HG03066 (cell line): ENCODE results near the gene DPH6.
"Not testable (repeated sequence)": the region's sequence is repeated elsewhere in the genome, so short reads cannot be mapped to it uniquely, and the experiment has no call there.

Experiments used
- ATAC-seq: cut with Tn5 transposase; IDR thresholded peaks from one replicate; pipeline ENCODE4 v1.9.1; 2021; ENCODE audit warnings: low read depth; ENCODE audit not compliant: unreplicated experiment

Gene DPH6

GRCh38 chr15:35441279-35441678 lies 104.7 kb downstream of the DPH6 start:
- ATAC-seq: not testable (repeated sequence)

GRCh38 chr15:35440265-35440664 lies 105.7 kb downstream of the DPH6 start:
- ATAC-seq: no peak

- ATAC-seq: no peak
Measured at GRCh38 chr15:35439291-35439690, 106.7 kb downstream of the DPH6 start.

- no peak for ATAC-seq
Measured at GRCh38 chr15:35437157-35437556, 108.8 kb downstream of the DPH6 start.

GRCh38 chr15:35436422-35436821 lies 109.5 kb downstream of the DPH6 start:
- no peak for ATAC-seq

GRCh38 chr15:35431281-35431680 lies 114.7 kb downstream of the DPH6 start:
- ATAC-seq: no peak

- ATAC-seq: no peak
Measured at GRCh38 chr15:35430301-35430700, 115.7 kb downstream of the DPH6 start.

GRCh38 chr15:35427496-35427895 lies 118.5 kb downstream of the DPH6 start:
- no peak for ATAC-seq

GRCh38 chr15:35427091-35427490 lies 118.9 kb downstream of the DPH6 start:
- ATAC-seq: no peak

- ATAC-seq: no peak
Measured at GRCh38 chr15:35410775-35411174, 135.2 kb downstream of the DPH6 start.

GRCh38 chr15:35399901-35400300 lies 146.1 kb downstream of the DPH6 start:
- no peak for ATAC-seq

- ATAC-seq: no peak
Measured at GRCh38 chr15:35397027-35397426, 148.9 kb downstream of the DPH6 start.

GRCh38 chr15:35394416-35394815 lies 151.5 kb downstream of the DPH6 start:
- ATAC-seq: no peak

- ATAC-seq: no peak
Measured at GRCh38 chr15:35393398-35393797, 152.6 kb downstream of the DPH6 start.

- not testable (repeated sequence) for ATAC-seq
Measured at GRCh38 chr15:35391408-35391984, 154.5 kb downstream of the DPH6 start.

GRCh38 chr15:35383506-35383905 lies 162.5 kb downstream of the DPH6 start:
- ATAC-seq: no peak

GRCh38 chr15:35381328-35381727 lies 164.6 kb downstream of the DPH6 start:
- ATAC-seq: no peak

- ATAC-seq: no peak
Measured at GRCh38 chr15:35379972-35380371, 166.0 kb downstream of the DPH6 start.

- not testable (repeated sequence) for ATAC-seq
Measured at GRCh38 chr15:35378454-35378853, 167.5 kb downstream of the DPH6 start.

- no peak for ATAC-seq
Measured at GRCh38 chr15:35376707-35377106, 169.3 kb downstream of the DPH6 start.

- ATAC-seq: no peak
Measured at GRCh38 chr15:35374661-35375060, 171.3 kb downstream of the DPH6 start.

GRCh38 chr15:35362195-35362829 lies 183.7 kb downstream of the DPH6 start:
- no peak for ATAC-seq

- no peak for ATAC-seq
Measured at GRCh38 chr15:35358824-35359223, 187.1 kb downstream of the DPH6 start.
